ENCODE data around the gene VSIG10L2.

- TF ChIP-seq CTCF (IDR thresholded peaks at IDR 0.05) = no peak
- TF ChIP-seq ZFX (IDR thresholded peaks at IDR 0.05; ENCODE audit: borderline replicate concordance) = no peak
Measured at GRCh38 chr11:125979511-125979910, 33.7 kb downstream of the VSIG10L2 start.

Measured in 22Rv1 (cell line).